Activated T-cell treated with anti-CD3 and anti-CD28 coated beads for 1 hour (primary cell): ENCODE data around the gene BPIFB4.
"Not testable (repeated sequence)": the region's sequence is repeated elsewhere in the genome, so short reads cannot be mapped to it uniquely, and the experiment has no call there.

Source experiments
- DNase-seq: peaks from one replicate; pipeline ENCODE4 v3.0.0-alpha.2; 2020; ENCODE audit warnings: low read depth

Gene BPIFB4

DNA sequence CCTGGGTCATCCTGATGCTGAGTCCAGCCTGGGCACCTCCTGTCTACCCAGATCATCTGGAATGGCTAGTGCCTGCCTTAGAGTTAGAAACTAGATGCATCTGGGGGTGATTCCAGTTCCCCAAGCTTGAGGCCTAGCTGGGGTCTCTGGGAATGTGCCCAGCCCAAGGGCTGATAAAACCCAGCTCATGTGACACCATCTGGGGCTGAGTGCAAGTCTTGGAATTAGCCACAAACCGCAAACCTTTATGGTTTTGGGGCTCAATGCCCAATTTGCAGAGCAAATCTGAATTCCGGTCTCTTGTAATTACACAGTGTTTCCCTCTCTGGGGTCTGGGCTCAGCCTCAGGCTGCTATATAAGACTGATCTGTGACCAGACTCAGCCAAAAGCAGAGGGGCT is at the start of gene BPIFB4:
BPIFB4 (plus strand) TSS at position 385 of the 400 bp plus-strand sequence. CDS start 1,884 bp downstream, outside the sequence.
- DNase-seq = no peak

GRCh38 chr20:33030076-33030475 is 49.4 kb upstream of the BPIFB4 start:
- DNase-seq = no peak

GRCh38 chr20:33030569-33030968 is 48.9 kb upstream of the BPIFB4 start:
- DNase-seq = no peak

GRCh38 chr20:33031531-33031930 is 47.9 kb upstream of the BPIFB4 start, which contains the start of gene BPIFB6:
Gene BPIFB6, plus strand, starts transcription at chr20:33031648. Its CDS starts 0 bp downstream, at chr20:33031648.
- DNase-seq = no peak

- DNase-seq = no peak
Measured at GRCh38 chr20:33032555-33032954, 46.9 kb upstream of the BPIFB4 start.

DNA sequence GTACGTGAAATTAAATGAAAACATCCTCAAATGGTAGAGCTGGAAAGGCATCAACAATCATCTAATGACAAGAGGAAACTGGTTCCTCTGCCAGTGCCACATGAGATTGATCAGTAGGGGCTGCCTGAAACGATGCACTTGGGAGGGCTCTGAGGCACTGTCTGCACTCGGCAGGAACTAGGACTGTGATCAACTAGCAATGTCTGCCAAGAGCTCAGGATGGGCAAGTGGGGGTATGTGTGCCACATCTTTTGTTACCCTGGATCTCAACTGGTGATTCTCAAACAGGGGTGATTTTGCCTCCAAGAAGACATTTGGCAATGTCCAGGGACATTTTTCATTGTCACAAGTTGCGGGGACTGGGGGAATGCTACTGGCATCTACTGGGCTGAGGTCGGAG is 46.1 kb upstream of the BPIFB4 start:
- DNase-seq = no peak

- DNase-seq = no peak
Measured at GRCh38 chr20:33034115-33034514, 45.3 kb upstream of the BPIFB4 start.

DNA sequence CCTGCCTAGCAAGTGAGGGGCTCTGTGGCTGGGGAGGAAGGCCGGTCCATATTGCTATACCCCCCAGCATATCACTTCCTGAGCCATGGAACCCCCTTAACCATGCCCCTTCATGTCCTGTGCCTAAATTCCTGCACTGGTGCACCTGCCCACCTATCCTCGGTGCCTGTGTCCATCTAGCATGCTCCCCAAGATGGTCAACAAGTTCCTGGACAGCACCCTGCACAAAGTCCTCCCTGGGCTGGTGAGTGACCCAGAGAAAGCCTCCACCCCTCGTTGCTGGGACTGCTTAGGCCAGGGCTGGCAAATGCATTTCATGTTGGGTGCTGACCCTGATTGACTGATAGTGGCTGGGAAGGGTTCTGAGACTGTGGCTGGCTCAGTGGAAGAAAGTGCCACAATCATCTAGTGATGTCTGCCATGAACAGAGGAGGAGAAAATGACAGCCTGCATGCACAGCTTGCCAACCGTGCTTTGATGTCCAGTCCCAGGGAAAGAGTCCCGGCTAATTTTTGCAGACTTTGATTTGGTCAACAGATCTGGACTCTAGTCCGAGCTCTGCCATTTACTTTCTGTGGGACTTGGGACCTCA is 44.4 kb upstream of the BPIFB4 start:
- DNase-seq = no peak

DNA sequence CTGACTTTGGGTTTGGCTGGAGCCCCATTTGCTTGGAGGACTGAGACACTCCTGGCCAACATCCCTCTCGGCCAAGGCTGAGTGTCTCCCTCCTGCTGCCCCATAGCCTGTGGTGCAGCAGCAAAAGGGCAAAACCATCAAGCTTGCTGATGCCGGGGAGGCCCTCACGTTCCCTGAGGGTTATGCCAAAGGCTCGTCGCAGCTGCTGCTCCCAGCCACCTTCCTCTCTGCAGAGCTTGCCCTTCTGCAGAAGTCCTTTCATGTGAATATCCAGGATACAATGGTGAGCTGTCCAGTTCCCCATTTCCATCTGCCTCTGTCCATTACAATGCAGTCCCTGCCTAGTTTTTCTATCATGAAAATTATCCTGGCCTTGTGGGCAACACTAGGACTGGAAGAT is 42.0 kb upstream of the BPIFB4 start:
- DNase-seq = no peak

DNA sequence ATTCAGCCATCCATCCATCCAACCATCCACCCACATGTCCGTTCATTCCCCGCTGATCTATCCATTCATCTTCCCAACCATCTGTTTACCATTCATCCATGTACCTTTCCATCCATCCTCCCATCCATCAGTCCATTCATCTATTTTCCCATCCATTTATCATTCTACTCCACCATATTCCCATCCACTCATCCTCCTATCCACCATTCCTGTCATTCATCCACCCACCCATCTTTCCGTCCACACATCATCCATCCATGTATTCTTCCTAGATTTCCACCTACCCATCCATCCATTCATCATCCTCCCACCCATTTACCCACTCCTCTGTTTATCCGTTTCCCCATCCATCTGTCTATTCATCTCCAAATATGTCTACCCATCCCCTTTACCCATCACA is 41.2 kb upstream of the BPIFB4 start:
- DNase-seq = no peak

GRCh38 chr20:33042430-33042829 is 37.0 kb upstream of the BPIFB4 start:
- DNase-seq = no peak

- DNase-seq = no peak
Measured at GRCh38 chr20:33042983-33043730, 36.3 kb upstream of the BPIFB4 start.

GRCh38 chr20:33043731-33044181 is 35.7 kb upstream of the BPIFB4 start:
- no peak for DNase-seq

DNA sequence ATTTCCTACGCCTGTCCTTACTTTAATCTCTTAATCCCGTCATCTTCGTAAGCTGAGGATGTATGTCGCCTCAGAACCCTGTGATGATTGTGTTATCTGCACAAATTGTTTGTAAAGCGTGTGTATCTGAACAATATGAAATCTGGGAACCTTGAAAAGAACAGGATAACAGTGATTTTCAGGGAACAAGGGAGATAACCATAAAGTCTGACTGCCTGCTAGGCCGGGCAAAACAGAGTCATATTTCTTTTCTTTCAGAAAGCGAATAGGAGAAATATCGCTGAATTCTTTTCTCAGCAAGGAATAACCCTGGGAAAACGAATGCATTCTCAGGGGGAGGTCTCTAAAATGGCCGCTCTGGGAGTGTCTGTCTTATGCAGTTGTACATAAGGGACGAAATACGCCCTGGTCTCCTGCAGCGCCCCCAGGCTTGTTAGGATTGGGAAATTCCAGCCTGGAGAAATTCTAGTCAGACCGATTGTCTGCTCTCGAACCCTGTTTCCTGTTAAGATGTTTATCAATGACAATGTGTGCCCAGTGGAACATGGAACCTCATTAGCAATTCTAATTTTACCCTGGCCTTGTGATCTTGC is 34.2 kb upstream of the BPIFB4 start:
- DNase-seq = not testable (repeated sequence)

DNA sequence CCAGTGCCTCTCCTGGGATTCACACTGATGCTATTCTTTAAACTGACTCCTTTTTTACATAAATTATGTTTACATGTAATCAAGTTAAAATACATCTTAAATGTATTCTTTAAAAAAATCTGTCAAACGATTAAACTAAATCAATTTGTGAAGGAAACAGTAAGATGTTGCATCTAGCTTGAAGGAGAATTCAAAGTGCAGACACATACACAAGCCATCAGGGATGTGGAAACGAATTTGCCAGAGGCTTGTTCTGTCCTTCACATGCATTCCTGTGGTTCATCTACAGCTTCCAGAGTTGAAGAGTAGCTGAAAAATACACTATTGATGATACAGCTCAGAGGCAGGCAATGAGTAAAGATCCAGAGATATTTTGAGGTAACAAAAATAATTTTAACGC is 33.0 kb upstream of the BPIFB4 start:
- DNase-seq = no peak

- no peak for DNase-seq
Measured at GRCh38 chr20:33051333-33051732, 28.1 kb upstream of the BPIFB4 start.

DNA sequence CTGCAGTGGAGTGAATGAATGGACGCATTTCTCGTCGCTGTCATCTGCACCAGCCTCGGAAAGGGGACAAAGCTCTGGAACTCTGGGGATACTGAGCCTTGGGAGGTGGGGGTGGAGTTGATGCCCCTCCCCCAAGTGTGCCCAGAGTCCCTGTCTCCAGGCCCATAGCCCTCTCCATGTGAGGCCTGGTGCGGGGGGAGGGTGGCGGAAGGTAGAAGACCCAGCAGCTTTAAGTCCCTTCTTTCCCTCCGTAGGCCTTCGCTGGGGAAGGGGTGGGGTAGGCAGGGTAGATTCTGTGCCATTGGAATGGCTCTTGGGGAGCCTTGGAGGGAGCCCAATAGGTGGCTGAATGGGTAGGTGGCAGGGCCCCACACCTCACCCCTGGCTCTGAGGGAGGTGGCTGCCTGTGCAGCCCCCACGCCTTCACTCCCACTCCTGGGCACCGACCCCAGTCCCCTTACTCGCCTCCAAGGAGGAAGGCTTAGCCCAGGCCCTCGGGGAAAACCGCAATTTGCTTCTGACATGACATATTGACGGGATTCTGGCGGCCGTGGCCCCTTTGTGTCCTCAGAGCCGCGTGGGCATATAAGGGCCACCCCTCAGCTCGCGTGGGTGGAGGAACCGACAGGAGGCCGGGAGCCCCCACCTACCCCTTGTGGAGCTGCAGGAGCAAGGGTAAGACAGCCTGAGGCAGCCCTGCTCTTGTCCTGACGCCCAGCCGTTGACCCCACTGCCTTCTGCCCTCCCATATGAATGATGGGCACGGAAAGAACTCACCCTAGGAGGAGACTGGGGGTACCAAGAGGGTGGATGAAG is 25.9 kb upstream of the BPIFB4 start, which contains the start of gene BPIFB3:
BPIFB3 (plus strand) TSS at position 613 of the 816 bp plus-strand sequence. CDS start 1,533 bp downstream, outside the sequence.
- no peak for DNase-seq

- DNase-seq = no peak
Measured at GRCh38 chr20:33054381-33054780, 25.1 kb upstream of the BPIFB4 start.

DNA sequence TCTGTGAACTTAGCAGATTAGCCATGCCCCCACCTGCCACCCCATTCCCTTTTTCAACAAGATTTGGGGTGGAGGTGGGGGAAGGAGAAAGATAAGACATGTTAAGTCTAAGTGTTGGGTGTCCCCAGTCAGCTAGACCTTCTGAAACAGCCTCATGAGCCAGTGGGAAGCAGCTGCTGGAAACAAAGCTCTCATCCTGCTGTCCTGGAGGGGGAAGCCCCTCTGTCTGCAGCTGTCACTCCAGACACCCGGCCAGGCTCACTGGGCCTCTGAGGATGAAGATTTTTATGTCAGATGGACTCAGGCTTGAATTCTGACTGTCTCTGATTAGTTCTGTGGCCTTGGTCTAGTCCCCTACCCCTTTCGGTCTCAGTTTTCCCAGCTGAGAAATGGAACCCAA is 24.7 kb upstream of the BPIFB4 start:
- no peak for DNase-seq

- no peak for DNase-seq
Measured at GRCh38 chr20:33059136-33059535, 20.3 kb upstream of the BPIFB4 start.

GRCh38 chr20:33059741-33060390 is 19.6 kb upstream of the BPIFB4 start:
- no peak for DNase-seq

DNA sequence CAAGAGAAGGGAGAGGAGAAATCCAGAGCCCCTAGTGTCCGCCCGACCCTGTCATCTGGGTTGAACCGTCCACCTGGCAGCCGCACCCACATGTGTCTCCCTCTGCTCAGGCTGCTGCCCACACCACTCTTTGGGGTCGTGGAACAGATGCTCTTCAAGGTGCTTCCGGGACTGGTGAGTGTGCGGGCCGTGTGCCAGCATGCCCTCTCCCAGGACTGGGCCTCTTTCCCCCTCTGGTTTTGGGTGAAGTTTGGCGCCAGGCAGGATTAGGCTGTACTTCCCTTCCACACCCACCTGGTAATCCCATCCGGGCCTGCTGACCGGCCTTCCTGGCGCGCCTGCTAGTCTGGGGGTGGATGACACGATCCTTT is 17.8 kb upstream of the BPIFB4 start:
- no peak for DNase-seq
